ENCODE results near the gene PRR33.
A peak's percentile ranks its signal among the peaks of the same experiment; 100 is the strongest.

The PRR33 gene

DNA sequence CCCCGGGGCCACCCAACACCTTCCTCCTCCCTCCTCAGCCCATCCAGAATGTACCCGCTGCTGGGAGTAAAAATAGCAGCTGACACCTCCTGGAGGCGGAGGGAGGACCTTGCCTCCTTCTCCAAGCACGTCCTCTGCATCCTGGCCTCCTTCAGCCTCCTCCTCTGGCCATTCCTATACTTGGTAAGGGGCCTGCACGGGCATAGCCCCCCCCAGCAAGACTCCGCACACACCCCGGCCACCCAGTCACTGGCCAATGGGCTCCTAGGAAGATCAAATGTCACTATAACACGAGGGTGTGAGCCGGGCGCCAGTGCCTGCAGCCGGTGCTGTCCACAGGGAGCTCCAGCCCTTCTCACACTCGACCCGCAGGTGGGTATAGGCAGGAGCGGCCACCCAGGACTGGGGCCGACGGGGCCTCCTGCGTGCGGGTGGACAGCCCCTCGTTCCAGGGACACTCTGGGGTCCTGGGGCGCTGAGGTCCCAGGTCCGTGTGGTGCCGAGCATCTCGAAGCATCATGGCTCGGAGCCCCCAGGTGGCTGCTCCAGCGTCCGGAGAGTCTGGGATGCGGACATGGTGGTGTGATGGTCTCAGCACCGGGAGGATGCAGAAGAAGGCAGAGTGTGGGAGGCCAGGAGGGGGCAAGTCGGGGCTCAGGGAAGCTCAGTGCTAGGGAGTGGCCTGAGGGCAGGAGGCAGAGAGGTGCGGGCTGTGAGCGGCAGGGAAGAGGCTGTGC, 27.9 kb upstream of the PRR33 start, which contains the start of gene TNNT3:
TSS of gene TNNT3 (plus strand) at position 313 of the 737 bp plus-strand sequence. CDS start 3,172 bp downstream, outside the sequence.
- WGBS: 86% methylated on average over 31 of the region's 31 CpGs
- no peak within 1 kb of the TSS for H3K4me3 ChIP-seq (ENCODE audit: insufficient read depth in 1 of 2, low read depth in 1 of 2, low read length in 2 of 2)
- no peak within 1 kb of the TSS for H3K4ac ChIP-seq (ENCODE audit: low read depth in 1 of 2, low read length in 2 of 2)
- H3K18ac ChIP-seq (ENCODE audit: low read depth in 1 of 2, low read length in 2 of 2): no peak within 1 kb of the TSS
- no peaks in the 10 kb centered on the region for H3K9me3 ChIP-seq (ENCODE audit: control insufficient read depth, low read length)
- H2BK5ac ChIP-seq (ENCODE audit: low read depth, low read length, poor library complexity, severe bottlenecking): no peak within 1 kb of the TSS
- no peak within 1 kb of the TSS for H4K8ac ChIP-seq (ENCODE audit: low read length)
- H2AK5ac ChIP-seq (ENCODE audit: low read length, severe bottlenecking): no peak within 1 kb of the TSS
- no peak within 1 kb of the TSS for H2BK15ac ChIP-seq (ENCODE audit: low read depth, poor library complexity, severe bottlenecking)
- no peak within 1 kb of the TSS for H3K9ac ChIP-seq (ENCODE audit: low read length)
- no peak within 1 kb of the TSS for H2AFZ ChIP-seq (ENCODE audit: low read depth, low read length)
- no peak within 1 kb of the TSS for H3K23ac ChIP-seq (ENCODE audit: low read length in 2 of 2)
- H4K91ac ChIP-seq (ENCODE audit: low read length): no peak within 1 kb of the TSS
- no peak within 1 kb of the TSS for H3K27ac ChIP-seq (ENCODE audit: low read length, poor library complexity, severe bottlenecking)
- H3K36me3 ChIP-seq (ENCODE audit: control insufficient read depth in 1 of 2, insufficient read depth in 2 of 2, low read depth in 1 of 2, low read length in 2 of 2): no peaks in the 10 kb centered on the region
- no peak within 1 kb of the TSS for H2BK12ac ChIP-seq (ENCODE audit: low read length in 2 of 2)
- no peak for DNase-seq
- peaks cover 6% of the 10 kb centered on the region for H3K4me1 ChIP-seq (ENCODE audit: control insufficient read depth, insufficient read depth, low read depth, low read length)
- H3K27me3 ChIP-seq (ENCODE audit: control insufficient read depth in 1 of 2, insufficient read depth in 1 of 2, low read length in 2 of 2): peaks cover 5 to 50% of the 10 kb centered on the region in 2 experiments
- H3K79me1 ChIP-seq (replicated peaks; ENCODE audit: low read length, poor library complexity, severe bottlenecking): no peaks in the 10 kb centered on the region
- no peak within 1 kb of the TSS for H2BK120ac ChIP-seq (ENCODE audit: low read depth, low read length)
- no peak within 1 kb of the TSS for H3K4me2 ChIP-seq (ENCODE audit: low read length, poor library complexity, severe bottlenecking)
- no peak within 1 kb of the TSS for H3K14ac ChIP-seq (ENCODE audit: low read length in 2 of 2)

GRCh38 chr11:1918436-1919315, 27.0 kb upstream of the PRR33 start:
- Histone ChIP-seq H3K4me1 (ENCODE audit: control insufficient read depth, insufficient read depth, low read depth, low read length) (peaks cover 4% of the 10 kb centered on the region), H3K27ac (ENCODE audit: low read length, poor library complexity, severe bottlenecking) (no peak overlapping the region), H4K8ac (ENCODE audit: low read length) (no peak overlapping the region), H3K27me3 (ENCODE audit: control insufficient read depth in 1 of 2, insufficient read depth in 1 of 2, low read length in 2 of 2) (peaks cover 6 to 44% of the 10 kb centered on the region in 2 experiments), H3K18ac (ENCODE audit: low read depth in 1 of 2, low read length in 2 of 2) (no peak overlapping the region), H3K9ac (ENCODE audit: low read length) (no peak overlapping the region), H2BK5ac (ENCODE audit: low read depth, low read length, poor library complexity, severe bottlenecking) (no peak overlapping the region), H4K91ac (ENCODE audit: low read length) (no peak overlapping the region), H3K4ac (ENCODE audit: low read depth in 1 of 2, low read length in 2 of 2) (no peak overlapping the region), H3K9me3 (ENCODE audit: control insufficient read depth, low read length) (no peaks in the 10 kb centered on the region), H3K36me3 (ENCODE audit: control insufficient read depth in 1 of 2, insufficient read depth in 2 of 2, low read depth in 1 of 2, low read length in 2 of 2) (no peaks in the 10 kb centered on the region), H2AFZ (ENCODE audit: low read depth, low read length) (no peak overlapping the region), H2BK120ac (ENCODE audit: low read depth, low read length) (no peak overlapping the region), H2BK15ac (ENCODE audit: low read depth, poor library complexity, severe bottlenecking) (no peak overlapping the region), H2AK5ac (ENCODE audit: low read length, severe bottlenecking) (no peak overlapping the region), H3K4me3 (ENCODE audit: insufficient read depth in 1 of 2, low read depth in 1 of 2, low read length in 2 of 2) (no peak overlapping the region), H3K4me2 (ENCODE audit: low read length, poor library complexity, severe bottlenecking) (no peak overlapping the region), H3K79me1 (replicated peaks; ENCODE audit: low read length, poor library complexity, severe bottlenecking) (no peaks in the 10 kb centered on the region), H2BK12ac (ENCODE audit: low read length in 2 of 2) (no peak overlapping the region), H3K14ac (ENCODE audit: low read length in 2 of 2) (no peak overlapping the region), H3K23ac (ENCODE audit: low read length in 2 of 2) (no peak overlapping the region)
- 88% methylated on average over 27 of the region's 29 CpGs for WGBS
- DNase-seq: no peak

DNA sequence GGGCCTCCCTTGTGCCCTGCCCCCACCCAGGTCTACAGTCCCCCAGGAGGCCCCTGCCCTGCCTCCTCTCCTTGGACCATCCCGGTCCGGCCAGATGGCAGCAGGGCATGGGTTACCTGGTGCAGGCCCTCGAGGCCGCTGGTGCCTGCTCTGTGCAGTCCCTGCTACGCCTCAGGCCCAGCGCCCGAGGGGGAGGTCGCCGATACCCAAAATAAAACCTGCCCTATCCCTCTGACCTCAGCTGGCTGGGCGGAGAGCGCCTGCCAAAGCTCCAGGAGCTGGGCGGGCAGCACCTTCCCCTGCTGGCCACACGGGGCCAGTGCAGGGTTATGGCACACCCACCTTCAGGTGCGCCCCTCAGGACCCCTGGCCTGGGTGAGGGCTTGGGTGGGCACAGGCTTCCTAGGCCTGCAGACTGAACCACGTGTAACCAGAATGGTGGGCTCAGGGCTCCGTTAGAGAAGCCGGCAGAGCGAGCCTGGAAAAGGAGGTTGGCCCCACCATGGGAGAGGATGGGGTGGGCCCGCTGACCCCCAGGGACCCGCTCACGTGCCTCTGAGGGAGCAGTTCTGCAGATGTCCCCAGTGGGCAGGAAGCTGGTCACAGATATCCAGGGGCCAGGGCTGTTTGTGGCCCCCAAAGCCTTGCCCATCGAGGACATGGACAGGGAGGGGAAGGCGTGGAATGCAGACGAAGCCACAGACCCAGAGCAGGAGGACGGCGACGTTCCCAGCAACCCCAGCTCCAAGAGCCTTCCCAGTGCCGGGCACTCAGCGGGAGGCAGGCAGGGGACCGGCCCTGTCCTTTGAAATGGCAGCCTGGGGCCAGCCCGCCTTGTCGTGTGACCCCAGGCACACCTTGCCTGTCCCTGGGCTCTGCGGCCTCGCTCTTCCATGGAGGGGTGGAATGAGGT, 26.1 kb upstream of the PRR33 start:
- Histone ChIP-seq H4K91ac (ENCODE audit: low read length) (peak overlapping the region; percentile 12), H3K23ac (ENCODE audit: low read length in 2 of 2) (no peak overlapping the region), H2AFZ (ENCODE audit: low read depth, low read length) (no peak overlapping the region), H3K27me3 (ENCODE audit: control insufficient read depth in 1 of 2, insufficient read depth in 1 of 2, low read length in 2 of 2) (peaks cover 9 to 40% of the 10 kb centered on the region in 2 experiments), H3K36me3 (ENCODE audit: control insufficient read depth in 1 of 2, insufficient read depth in 2 of 2, low read depth in 1 of 2, low read length in 2 of 2) (no peaks in the 10 kb centered on the region), H3K4me1 (ENCODE audit: control insufficient read depth, insufficient read depth, low read depth, low read length) (peaks cover 2% of the 10 kb centered on the region), H4K8ac (ENCODE audit: low read length) (no peak overlapping the region), H3K4me2 (ENCODE audit: low read length, poor library complexity, severe bottlenecking) (no peak overlapping the region), H3K4me3 (ENCODE audit: insufficient read depth in 1 of 2, low read depth in 1 of 2, low read length in 2 of 2) (no peak overlapping the region), H2BK120ac (ENCODE audit: low read depth, low read length) (no peak overlapping the region), H3K9ac (ENCODE audit: low read length) (no peak overlapping the region), H3K9me3 (ENCODE audit: control insufficient read depth, low read length) (no peaks in the 10 kb centered on the region), H3K79me1 (replicated peaks; ENCODE audit: low read length, poor library complexity, severe bottlenecking) (no peaks in the 10 kb centered on the region), H2BK5ac (ENCODE audit: low read depth, low read length, poor library complexity, severe bottlenecking) (no peak overlapping the region), H3K14ac (ENCODE audit: low read length in 2 of 2) (no peak overlapping the region), H3K27ac (ENCODE audit: low read length, poor library complexity, severe bottlenecking) (no peak overlapping the region), H3K4ac (ENCODE audit: low read depth in 1 of 2, low read length in 2 of 2) (no peak overlapping the region), H2AK5ac (ENCODE audit: low read length, severe bottlenecking) (no peak overlapping the region), H2BK15ac (ENCODE audit: low read depth, poor library complexity, severe bottlenecking) (no peak overlapping the region), H2BK12ac (ENCODE audit: low read length in 2 of 2) (no peak overlapping the region), H3K18ac (ENCODE audit: low read depth in 1 of 2, low read length in 2 of 2) (no peak overlapping the region)
- WGBS: 82% methylated on average over 29 of the region's 34 CpGs
- no peak for DNase-seq

All from mesenchymal stem cell (in vitro differentiated cells and primary cell).